GM19324 (cell line): ENCODE measurements around the gene KCNQ2.
"Not testable (repeated sequence)": the region's sequence is repeated elsewhere in the genome, so short reads cannot be mapped to it uniquely, and the experiment has no call there.

ENCODE experiments used
- ATAC-seq: cut with Tn5 transposase; IDR thresholded peaks from one replicate; pipeline ENCODE4 v1.9.1; 2021; ENCODE audit warnings: mild to moderate bottlenecking, moderate library complexity; ENCODE audit not compliant: unreplicated experiment, low FRiP score

KCNQ2 gene

DNA sequence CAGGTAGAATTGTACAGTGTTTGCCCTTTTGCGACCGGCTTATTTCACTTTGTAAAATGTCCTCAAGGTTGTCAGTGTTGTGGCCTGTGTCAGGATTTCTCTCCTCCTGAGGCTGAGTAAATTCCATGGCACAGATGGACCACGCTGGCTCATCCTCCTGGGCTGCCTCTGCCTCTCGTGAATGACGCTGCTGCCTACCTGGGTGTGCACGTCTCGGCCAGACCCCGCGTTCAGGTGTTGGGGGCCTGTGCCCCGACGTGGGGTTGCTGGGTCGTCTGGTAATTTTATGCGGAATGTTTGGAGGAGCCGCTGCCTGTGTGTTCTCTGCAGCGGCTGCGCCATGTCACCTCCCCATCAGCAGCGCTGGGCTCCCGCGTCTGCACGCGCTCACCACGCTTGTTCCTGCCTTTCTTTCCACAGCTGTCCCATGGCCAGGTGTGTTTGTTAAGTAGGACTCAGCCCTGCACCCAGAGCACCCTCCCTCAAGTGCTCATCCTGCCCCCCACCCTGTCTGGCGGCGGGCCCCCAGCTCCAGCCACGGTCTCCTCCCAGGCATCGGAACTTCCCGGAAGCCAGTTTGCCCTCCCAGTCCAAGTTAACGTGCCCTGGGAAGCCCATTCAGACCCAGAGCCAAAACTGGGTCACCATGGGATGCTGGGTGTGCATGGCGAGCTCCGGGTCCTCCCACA, 75.2 kb downstream of the KCNQ2 start:
- no peak for ATAC-seq

DNA sequence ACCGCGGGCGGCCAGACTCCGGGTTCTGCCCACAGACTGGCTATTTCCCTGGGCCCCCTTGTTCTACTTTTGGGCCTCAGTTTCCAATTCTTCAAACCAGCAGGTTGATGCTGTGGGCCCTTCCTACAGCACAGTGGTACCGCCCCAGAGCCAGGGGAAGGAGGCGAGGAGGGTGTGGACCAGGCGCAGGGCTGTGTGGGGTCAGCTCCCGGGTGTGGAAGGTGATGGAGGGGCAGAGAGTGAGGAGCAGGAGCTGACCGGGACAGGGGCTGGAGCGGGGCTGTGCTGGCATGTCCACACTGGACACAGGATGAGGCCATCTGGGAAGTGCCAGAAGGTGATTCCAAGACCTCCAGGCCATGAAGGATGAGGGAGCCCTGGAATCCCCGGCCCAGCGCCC, 76.2 kb downstream of the KCNQ2 start:
- no peak for ATAC-seq

DNA sequence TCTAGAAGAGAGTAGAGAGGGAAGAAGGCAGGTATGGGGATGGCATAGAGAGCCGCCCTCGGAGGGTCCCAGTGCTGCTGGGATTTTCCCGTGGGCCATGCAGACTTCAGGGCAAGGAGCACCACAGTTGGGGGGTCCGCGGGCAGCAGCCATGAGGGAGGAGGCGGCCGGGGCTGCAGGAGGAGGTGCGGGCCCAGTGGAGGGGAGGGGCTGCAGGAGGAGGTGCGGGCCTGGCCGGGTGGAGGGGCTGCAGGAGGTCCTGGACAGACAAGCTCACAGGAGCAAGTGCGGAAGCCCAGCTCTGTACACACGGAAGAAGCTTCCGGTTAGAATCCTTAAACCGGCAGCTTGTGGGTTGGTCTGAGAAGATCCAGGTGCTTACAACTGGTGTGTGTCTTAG, 76.7 kb downstream of the KCNQ2 start:
- no peak for ATAC-seq

DNA sequence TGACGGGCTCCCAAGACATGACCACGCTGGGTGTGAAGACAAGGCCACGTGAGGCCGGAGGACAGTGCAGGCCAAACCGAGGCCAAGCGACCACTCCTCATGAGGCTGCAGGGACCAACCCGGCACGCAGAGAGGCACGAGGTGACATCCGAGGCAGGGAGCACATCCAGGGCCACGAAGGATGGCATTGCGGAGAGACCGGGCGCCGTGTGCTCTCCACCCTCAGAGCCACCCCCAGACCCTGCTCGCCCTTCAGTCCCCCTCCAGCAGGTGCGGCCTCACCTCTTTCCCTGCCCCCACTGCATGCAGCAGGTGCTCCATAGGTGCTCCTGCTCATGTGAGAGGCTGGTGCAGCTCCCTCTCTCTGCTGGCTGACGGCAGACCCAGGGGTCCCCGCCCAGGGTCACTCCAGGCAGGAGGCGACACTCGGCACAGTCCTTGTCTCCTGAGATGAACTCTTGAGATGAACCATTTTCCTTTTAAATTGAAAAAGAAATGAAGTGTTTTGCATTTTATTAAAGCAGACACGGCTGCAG, 77.5 kb downstream of the KCNQ2 start:
- no peak for ATAC-seq

DNA sequence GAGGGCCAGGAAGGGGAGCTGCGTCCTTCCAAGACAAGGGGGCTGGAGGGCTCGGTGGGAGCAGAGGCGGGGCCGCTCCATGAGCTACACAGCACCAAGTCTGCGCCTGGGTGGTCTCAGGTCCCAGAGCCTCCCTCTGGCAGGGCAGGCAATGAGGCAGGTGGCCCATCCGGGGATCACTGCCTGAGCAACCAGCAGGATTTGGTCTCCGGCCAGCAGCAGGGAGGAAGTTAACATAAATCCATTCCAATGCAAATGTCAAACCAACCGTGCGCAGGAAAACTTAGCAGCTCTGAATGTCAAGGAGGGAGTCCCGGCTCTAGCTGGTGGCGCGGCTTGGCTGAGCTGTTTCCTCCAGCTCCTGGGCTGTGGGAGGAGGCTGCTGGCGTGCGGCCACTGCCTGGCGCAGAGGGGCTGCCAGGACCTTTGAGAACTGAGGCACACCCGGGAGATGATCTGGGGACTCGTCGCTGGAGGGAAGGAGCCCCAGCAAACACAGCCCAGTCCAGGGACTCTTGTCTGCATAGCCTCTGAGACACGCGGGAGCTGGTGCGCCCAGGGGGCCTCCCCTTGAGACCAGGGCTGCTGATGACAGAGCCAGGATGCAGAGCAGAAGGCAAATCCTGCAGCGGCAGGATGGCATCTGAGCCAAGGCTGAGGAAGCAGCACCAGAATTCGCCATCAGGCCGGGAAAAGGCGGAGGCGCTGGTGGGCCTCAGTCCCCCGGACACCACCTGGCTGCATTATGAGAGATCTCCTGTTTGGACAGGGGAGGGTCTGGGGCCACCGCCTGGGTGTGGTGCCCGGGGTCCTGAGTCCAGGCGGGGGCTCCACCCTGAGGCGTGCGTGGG, 78.2 kb downstream of the KCNQ2 start:
- ATAC-seq: no peak

DNA sequence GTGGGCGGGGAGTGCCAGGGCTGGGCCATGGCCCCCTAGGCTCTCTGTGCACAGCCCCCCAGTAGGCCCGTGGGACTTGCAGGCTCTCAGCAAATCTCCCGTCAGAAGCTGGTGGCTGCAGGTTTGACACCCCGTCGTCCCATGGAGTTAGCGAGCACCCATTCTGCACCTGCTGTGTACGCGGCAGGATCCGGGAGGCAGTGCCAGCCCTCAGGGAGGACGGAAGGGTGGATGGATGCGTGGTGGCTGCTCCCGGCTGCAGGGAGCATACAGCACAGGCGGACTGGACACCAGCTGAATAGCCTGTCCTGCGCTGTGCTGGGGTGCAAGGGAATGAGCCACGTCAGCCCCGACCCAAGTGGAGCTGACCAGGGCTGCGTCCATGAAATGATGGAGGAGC, 78.9 kb downstream of the KCNQ2 start:
- no peak for ATAC-seq

DNA sequence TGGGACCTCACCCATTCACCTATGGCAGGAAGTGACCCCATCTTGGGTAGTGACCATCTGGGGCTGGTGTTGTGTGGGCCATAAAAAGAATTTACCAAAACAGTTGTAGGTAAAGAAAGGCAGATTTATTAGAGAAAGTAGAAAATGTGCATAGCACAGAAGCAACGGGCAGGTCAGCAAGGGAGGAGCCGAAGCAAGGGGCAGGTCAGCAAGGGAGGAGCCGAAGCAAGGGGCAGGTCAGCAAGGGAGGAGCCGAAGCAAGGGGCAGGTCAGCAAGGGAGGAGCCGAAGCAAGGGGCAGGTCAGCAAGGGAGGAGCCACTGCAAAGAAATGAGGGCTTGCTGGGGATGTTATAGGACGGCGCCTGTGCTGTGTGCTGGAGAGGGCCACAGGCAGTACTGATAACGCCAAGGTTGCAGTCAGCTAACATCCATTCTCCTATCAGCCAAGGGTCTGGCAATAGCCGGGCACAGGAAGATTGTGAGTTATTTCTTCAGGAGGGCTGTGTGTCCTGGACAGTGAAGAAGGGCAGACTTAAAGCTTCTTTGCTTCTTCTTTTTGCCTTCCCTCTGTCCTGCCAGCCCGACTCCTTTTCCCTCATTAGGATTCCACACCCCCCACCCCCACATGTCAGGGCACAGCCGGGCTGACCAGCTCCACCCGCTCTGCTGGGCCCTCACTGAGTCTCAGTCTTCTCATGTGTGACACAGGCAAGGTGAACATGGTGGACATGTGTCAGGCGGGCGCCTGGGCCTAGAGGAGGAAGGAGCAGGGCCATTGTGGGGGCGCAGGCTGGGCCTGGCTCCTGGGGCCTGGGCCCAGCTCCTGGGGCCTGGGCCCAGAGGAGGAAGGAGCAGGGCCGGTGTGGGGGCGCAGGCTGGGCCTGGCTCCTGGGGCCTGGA, 79.7 kb downstream of the KCNQ2 start:
- ATAC-seq: no peak

DNA sequence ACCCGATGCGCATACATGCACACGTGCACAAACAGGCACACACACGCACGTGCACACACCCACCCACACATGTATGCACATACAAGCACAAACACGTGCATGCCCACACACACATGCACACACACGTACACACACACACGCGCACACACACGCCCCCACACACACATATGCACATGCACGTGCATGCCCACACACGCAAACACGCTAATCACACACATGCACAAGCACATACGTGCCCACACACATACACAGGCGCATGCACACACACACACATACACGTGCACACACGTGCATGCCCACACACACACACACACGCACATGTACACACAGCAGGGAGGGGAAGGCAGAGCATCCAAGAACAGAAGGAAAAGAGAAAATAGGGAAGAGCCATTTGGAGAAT, 84.5 kb downstream of the KCNQ2 start:
- no peak for ATAC-seq

DNA sequence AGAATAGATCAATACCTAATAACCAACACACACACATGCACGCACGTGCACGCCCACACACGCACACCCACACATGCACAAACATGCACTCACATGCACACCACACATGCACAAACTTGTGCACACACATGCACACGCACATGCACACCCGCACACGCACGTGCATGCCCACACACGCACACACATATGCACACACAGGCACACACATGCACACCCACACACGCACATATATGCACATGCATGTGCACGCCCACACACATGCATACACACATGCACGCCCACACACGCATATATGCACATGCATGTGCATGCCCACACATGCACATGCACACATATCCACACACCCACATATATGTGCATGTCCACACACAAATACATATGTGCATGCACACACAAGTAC, 85.1 kb downstream of the KCNQ2 start:
- ATAC-seq: no peak

DNA sequence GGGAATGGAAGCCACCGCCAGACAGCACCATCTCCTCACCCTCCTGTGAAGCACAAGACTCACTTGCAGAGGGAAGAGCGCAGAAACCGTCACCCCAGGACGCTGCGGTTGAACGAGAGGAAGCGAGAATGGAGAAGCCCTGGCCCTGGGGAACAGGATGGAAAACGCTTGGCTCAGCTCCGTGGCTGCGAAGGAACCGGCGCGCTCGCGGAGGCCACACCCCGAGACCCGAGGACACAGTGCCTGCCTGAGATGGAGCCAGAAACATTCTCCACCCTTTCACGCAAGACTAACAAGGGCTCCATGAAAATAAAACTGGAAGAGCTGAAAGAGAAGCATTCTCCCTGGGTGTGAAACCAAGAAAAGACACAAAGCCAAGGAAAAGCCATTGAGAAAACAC, 86.0 kb downstream of the KCNQ2 start:
- no peak for ATAC-seq

DNA sequence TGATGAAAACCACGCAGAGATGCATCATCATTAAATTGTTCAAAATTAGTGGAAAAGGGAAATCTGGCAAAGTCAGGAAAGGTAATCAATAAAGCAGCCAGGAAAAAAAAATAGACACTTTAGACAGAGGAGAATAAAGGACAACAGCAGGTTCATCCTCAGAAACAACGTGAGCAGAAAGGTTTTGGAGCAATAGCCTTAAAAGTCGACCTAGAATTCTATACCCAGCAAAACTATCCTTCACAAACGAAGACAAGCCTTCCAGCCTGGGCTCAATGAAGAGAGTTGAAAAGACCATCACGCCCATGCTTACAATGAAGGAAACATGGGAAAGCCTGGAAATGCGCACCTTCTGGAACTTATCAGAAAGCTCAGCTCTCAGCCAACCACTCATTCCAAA, 86.6 kb downstream of the KCNQ2 start:
- no peak for ATAC-seq

DNA sequence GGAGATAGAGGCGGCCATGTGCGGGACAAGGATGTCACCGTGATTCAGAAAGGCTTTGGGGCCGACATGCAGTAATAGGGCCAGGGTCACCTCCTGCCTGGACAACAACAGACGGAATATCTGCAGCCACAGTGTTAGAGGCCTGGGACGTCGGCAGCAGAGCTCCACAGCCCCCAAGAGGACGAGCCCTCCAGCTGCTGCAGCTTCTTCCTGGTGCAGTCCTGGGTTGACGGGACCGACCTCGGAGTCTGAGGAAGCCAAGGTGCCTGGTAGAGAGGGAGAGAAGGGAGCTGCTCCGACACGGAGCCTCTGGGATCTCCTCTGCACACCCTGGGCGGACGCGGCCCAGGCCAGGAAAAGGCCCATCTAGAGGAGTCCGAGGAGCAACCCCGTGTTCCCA, 88.1 kb downstream of the KCNQ2 start:
- no peak for ATAC-seq

DNA sequence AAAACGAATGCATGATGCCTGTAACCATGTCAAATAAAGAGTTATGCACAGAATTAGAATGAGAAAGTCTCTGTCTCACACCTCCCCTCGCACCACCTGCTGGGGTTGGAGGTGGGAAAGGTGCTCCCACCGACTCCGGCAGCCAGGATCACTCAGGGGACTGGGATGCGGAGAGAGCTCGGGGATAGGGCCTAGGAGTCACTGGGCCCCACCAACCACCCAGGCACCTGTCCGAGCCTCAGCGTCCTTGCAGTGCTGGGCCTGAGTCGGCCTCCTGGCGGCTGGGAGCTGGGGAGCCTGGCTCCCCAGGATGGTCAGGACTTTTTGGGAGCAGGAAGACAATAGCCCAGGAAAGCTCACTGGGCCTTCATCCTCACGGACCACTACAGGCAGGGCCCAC, 88.9 kb downstream of the KCNQ2 start:
- no peak for ATAC-seq

DNA sequence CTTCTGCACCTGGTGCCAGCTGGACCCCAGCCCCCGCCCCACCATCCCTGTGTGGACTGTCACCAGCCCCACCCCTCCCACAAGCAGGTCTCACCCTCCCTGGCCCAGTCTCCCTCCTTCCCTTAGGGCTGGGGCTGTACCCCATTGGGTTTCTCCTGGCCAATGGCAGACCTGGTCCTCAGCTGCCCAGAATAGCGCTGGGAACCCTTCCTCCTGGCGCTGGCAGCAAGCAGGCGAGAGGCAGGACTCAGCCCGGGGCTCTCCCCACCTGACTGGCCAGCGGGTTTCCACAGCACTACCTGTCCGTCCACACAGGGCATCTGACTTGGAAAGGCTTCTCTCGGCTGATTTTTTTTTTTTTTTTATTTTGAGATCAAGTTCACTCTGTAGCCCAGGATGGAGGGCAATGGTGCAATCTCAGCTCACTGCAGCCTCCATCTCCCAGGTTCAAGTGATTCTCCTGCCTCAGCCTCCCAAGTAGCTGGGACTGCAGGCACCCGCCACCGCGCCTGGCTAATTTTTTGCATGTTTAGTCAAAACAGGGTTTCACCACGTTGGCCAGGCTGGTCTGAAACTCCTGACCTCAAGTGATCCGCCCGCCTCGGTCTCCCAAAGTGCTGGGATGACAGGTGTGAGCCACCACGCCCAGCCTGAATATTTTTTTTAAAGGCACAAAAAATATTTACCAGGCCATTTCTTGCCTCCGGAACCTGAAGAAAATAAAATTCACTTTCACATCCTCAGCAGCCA, 89.7 kb downstream of the KCNQ2 start:
- no peak for ATAC-seq

DNA sequence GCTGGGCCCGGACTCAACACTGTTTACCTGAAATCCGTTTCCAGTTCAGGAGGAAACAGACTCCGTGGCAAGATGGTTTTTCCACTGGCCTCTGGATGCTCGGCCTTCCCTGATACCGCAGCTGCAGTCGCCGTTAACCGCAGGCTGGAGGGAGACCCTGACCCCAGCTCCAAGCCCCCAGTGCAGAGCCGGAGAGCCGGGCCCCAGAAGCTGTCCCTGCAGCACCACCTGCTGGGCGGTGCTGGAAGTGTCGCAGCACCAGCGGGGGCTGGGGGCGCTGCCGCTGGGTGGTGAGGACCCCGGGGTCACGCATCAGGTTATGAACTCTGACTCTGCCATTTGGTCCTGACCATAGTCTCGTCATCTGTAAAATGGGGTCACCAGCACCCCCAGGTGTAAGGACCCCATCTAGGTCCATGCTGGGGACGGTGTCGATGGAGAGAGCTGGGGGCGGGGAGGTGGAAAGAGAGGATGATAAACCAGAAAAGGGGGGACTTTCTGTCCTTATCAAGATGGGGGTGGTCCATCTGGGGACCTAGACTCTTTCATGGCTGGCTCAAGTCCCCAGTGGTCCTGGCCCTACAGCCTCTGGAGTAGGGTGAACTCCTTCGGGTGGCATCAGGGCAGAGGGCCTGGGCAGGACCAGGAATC, 90.5 kb downstream of the KCNQ2 start:
- ATAC-seq: no peak

DNA sequence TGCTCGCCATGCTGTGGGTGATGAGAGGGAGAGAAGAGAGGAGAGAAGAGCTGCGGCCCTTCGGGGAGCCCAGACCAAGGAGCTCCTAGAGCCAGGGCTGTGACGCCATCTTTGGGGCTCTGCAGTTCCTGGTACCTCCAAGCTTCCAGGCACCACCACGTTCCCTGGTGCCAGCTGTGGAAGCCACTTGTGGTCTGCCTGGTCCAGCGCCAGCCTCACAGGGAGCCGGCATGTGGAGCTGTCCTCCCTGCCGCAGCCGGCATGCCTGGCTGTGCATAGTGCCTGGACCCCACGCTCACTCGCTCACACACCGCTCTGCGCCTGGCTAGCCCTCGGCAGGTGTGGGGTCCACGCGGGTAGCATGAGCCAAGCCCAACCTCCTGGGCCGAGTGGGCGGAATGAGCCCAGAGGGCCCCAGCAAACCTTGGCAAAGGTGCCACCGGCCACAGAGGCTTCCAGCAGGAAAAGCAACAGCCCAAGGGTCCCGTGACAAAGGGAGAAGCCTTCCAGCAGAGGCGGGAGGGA, 92.0 kb downstream of the KCNQ2 start:
- no peak for ATAC-seq

DNA sequence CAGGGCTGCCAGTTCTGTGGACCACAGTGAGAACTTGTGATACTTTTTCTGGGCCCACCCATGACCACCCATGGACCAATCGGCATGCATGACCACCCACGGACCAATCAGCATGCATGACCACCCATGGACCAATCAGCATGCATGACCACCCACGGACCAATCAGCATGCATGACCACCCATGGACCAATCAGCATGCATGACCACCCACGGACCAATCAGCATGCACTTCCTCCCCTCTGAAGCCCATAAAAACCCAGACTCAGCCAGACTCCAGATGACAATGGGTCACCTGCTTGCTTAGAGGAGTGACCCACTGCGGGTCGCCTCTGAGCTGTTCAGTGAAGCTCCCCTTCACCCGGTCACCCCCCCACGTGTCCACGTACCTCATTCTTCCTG, 92.6 kb downstream of the KCNQ2 start:
- ATAC-seq: not testable (repeated sequence)

DNA sequence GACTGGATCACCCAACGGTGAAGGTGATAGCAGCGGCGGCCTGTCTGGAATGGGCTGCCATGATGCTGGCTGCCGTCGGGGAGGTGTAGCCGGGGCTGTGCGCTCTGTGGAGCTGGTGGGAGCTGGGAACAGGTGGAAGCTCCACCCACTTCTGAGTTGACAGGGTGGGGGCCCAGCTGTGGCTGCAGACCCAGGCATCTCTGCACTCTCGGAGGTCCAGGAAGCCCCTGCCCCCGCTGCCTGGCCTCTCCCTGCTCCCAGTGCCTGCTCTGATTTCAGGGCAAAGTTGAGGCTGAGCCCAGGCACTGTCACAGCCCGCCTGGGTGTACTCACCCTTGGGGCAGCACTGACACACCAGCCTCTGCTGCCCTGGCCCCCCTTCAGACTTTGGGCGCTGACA, 93.2 kb downstream of the KCNQ2 start:
- ATAC-seq: no peak

DNA sequence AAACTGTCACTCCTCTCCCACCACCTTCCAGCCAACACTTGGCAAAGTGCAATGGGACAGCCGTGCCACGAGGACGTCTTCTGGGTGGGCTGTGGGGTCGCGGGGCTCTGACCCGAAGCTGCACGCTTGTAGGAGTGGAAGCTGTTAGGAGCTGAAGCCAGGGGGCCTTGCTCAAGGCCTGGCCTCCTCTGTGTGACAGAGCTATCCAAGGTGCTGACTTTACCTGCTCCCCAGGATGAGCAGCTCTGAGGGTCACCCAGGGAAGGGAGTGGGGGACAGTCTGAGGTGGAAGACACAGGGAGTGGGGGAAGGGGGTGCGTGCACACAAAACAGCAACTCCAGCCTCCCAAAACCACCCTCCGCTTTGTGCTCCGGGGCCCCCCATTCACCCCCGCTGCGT, 93.8 kb downstream of the KCNQ2 start:
- ATAC-seq: no peak
